Lung microvascular endothelial cell (primary cell): ENCODE results near the gene DTYMK. TPM values are rescaled to one million over a fixed set of nuclear protein-coding genes. Genes with fewer than 3 reads are reported as not detected.
A peak's percentile ranks its signal among the peaks of the same experiment; 100 is the strongest.

Source experiments
- DNase-seq, 2 donors: peaks; one replicate each; pipeline versions ENCODE4 v3.0.0 to v3.0.0-alpha.2; 2010; ENCODE audit warnings: low read depth in 2 of 2
- total RNA-seq: library from RNA; depleted of rRNA; stranded (reverse); fragments of >200 nt; gene quantifications from 2 replicates; pipeline ENCODE4 v1.2.1, GENCODE V29; 2014

The DTYMK gene
- total RNA-seq, 1 donor from 2014 or later = 22.0 TPM

GRCh38 chr2:241706537-241706936, 19.9 kb upstream of the DTYMK start:
- DNase-seq = no peak

GRCh38 chr2:241703032-241703604, 16.5 kb upstream of the DTYMK start:
- DNase-seq = peak; percentile 9 to 16

- peak; percentile 88 to 94 for DNase-seq
These were observed 15.8 kb upstream of the DTYMK start for GRCh38 chr2:241702155-241703031.

- peak; percentile 94 to 96 for DNase-seq
These were observed 15.0 kb upstream of the DTYMK start, which contains the start of gene ING5 for GRCh38 chr2:241701399-241702154. TSS of gene ING5 (plus strand) at chr2:241702039. CDS start at chr2:241702066, 27 bp downstream.

- DNase-seq = no peak
These were observed 14.5 kb upstream of the DTYMK start for GRCh38 chr2:241701149-241701398.

- no peak for DNase-seq
These were observed 9.0 kb upstream of the DTYMK start for GRCh38 chr2:241695651-241696050.

GRCh38 chr2:241692448-241692847, 5.8 kb upstream of the DTYMK start:
- no peak for DNase-seq

GRCh38 chr2:241690202-241690717, 3.6 kb upstream of the DTYMK start:
- no peak for DNase-seq

- DNase-seq = no peak
These were observed 2.7 kb upstream of the DTYMK start for GRCh38 chr2:241689306-241689705.

- no peak for DNase-seq
These were observed 328 bp downstream of the DTYMK start for GRCh38 chr2:241686324-241686649.

- peak; percentile 63 to 90 for DNase-seq
These were observed 5.6 kb downstream of the DTYMK start for GRCh38 chr2:241680827-241681599.

GRCh38 chr2:241680044-241680443, 6.6 kb downstream of the DTYMK start:
- DNase-seq = no peak

- no peak for DNase-seq
These were observed 7.7 kb downstream of the DTYMK start for GRCh38 chr2:241678784-241679540.

- no peak for DNase-seq
These were observed 8.3 kb downstream of the DTYMK start for GRCh38 chr2:241678307-241678706.

- no peak for DNase-seq
These were observed 9.2 kb downstream of the DTYMK start for GRCh38 chr2:241677392-241677791.

GRCh38 chr2:241676665-241677064, 9.9 kb downstream of the DTYMK start:
- no peak for DNase-seq

- no peak for DNase-seq
These were observed 10.7 kb downstream of the DTYMK start for GRCh38 chr2:241675885-241676284.

GRCh38 chr2:241673797-241674725, 12.6 kb downstream of the DTYMK start:
- no peak for DNase-seq

GRCh38 chr2:241673189-241673663, 13.4 kb downstream of the DTYMK start:
- no peak for DNase-seq
